HCEC 1CT (cell line): Measurements from ENCODE around the gene ADGRB3.

ENCODE experiments used
- DNase-seq: peaks from one replicate; pipeline ENCODE4 v3.0.0-alpha.2; 2017

The ADGRB3 gene

GRCh38 chr6:69146385-69146784, 511.3 kb downstream of the ADGRB3 start:
- no peak for DNase-seq

DNA sequence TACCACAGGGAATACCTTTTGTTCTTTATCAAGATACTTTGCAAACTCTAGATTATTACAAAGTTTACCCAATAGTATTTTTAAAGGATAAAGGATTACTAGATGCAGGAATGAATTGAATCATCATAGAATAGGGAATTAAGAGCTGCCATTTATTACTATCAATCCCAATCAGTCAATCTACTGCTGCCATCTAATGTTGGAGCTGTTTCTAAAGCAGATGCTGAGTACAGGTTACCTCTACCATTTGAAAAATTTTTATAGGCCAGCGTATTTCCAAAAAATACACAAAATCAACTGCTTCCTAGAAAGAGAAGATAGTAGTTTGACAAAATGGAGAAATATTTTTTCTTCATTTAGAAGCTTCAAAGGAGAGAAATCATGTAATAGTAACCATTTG, 520.4 kb downstream of the ADGRB3 start:
- no peak for DNase-seq

DNA sequence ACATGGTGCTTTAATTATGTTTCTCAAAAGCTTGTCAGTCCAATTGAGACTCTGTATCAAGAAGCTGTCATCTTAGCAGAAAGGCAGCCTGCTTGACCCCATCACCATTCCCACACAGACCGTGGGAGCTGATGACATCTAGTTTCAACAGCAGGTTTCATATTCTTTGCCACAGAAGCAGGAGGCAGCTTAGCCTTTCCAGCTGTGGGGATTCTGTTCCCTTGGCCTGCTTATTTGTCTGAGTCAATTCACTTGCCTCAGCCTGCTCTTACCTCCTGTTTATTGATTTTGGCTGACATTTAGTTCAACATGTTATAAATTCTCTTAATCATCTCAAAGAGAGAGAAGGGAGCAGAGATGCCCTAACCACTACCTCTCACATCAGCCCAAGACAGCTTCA, 527.7 kb downstream of the ADGRB3 start:
- DNase-seq: no peak

DNA sequence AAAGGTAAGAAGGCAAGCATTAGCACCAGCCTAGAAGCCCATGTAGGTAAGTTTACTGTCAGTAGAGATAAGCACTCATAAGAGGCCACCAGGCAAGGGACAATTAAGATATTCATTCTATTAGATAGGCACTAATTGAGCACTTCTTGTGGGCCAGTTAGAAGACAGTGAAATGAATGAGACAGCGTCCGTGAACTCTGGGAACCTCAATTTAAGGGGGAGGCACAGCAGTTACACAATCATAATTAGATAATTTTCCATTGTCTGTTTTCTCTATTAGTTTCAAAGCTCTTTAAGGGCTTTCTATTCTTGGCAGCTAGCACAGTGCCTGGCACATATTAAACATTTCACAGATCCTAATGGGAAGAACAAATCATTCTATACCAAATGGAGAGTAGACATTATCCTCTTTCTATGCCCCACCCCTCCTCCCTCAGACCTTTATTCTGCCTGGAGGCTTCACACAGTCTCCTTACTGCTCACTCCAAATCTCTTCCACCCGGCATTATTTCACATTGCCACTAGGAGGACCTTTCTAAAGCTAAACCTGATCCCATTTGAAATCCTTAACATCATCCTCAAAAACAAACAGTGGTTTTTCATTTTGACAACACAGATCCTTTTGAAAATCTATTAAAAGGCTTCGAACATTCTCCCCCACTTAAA, 529.6 kb downstream of the ADGRB3 start:
- no peak for DNase-seq

DNA sequence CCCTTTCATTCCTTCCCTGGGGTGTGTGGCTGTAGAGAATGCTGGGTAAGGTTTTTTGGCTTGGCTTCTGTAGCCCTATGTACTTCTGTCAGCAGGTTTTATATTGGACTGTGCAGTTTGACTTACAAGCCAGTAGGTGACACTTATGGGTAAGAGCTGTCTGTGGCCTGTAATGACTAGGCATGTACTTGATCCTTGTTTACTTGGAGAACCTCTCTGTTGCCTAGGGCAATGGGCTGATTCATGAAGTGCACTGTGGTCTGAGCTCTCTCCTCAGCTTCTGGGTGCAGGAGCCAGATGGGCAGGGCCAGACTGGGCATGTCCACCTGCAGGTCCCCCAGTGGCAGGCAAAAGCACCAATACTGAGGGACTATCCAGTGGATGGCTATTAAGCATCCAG, 544.6 kb downstream of the ADGRB3 start:
- DNase-seq: no peak

DNA sequence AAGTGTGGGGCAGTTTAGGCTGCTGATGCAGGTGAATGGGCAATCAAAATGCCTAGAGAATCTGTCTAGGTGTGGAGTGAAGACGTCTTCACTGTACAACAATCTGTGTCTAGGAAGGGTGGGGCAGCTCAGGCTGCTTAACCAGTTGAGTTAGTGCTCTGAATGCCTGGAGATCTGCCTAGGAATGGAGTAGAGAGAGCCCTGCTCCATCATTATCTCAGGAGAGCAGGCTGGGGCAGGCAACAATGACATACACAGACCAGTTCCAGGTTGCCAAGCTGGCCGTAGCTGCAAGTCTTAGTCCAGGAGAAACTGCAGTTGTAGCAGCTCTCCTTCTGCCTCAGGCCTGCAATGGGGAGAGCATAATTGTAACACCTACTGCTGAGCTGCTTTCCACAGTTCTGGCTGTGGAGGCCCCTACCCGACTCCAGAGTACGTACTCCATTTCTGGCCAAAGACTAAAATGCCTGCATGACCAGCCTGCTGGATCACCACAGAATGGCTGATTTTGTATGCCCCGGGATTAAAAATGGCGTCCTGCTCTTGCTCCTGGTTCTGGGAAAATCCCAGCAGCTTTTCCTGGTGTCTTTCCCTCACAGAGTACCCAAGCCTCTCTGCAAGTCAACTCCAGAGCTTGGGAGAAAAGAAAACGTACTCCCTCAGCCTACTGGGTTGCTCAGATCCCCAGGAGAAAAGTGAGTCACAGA, 545.4 kb downstream of the ADGRB3 start:
- DNase-seq: no peak

GRCh38 chr6:69181964-69182363, 546.9 kb downstream of the ADGRB3 start:
- DNase-seq: no peak

DNA sequence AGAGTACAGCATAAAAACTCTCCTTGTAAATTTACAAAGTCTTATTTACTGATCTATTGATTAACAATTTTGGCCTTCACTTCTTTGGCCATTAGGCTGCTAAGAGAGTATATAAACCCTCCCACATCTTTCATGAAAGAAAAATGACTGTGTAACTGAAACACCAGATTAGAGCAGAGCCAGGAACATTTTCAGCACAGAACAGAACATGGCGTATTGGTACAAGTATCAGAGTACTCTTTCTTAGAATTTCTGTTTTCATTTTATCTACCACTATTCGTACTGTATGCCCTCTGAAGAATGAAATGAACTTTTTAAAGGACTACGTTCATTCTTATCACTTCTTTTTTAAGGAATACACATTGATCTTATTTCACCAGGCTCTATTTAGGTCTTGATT, 550.2 kb downstream of the ADGRB3 start:
- DNase-seq: no peak

GRCh38 chr6:69202768-69203167, 567.7 kb downstream of the ADGRB3 start:
- DNase-seq: no peak

DNA sequence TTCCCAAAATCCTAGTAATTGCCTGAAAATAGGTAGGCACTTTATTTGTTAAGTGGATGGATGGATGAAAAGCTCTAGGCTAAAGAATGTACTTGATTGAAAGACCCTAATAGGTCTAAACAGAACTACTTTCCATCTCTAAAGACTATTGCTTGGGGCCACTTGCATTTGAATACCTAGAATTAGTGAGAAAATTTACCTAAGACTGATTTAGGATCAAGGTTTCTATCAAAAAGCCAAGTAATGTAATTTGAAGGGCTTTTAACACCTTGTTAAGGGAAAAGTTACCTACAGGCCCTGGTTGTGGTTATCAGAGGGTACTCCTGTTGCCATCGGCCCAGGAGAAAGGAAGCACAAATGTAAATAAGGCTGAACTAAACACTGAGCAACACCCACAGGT, 581.0 kb downstream of the ADGRB3 start:
- DNase-seq: no peak

DNA sequence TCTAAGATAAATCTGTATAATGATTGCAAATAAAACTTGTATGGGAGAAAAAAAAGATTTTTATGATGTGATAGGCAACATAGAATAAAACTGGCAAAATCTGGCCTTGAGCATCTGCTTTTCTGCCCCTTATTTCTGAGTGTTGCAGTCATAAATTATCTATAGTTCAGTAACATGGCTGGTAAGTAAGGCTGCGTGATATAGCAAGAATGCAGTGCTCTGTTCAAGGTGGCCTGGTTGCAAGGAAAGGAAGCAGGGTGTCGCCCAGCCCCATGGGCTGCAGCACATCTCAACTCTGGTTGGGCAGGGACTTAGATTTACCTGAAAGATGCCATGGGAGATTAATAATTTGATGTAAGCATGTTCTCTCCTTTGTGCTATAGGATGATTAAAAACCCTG, 582.3 kb downstream of the ADGRB3 start:
- no peak for DNase-seq

DNA sequence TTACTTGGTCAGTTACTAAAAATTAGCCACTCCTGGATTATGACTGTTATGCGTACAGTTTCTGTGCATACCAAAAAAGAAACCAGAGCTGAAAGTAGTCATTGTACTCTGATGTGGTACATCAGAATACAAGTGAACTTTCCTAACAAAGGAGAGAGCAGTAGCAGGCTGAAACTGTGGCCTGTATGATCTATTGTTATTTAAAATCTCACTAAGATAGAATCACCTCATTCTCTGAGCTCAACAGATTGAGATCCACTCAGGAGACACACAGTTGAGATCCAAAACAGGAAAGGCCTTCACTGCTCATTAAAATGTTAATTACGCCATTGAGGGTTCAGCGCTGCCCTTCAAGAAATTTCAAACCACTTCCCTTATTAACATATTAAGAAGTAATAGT, 585.3 kb downstream of the ADGRB3 start:
- DNase-seq: no peak

DNA sequence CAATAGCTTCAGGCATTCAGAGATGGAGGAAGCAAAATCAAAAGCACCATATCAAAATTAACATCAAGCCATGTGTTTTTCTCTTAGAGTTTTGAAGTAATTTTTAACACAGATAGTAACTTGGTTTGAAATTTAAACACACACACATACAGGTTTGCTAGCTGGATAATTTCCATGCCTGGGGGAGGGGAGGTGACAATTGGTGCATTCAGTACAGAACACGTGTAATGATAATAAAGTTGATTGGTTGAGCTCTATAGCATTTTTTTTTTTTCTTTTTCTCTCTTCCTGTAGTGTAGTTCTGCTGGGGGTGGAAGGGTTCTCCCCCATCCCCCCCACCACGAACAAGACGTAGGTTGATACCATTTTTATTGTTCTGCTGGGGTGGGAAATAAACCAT, 596.9 kb downstream of the ADGRB3 start:
- no peak for DNase-seq

GRCh38 chr6:69232496-69232895, 597.4 kb downstream of the ADGRB3 start:
- no peak for DNase-seq

DNA sequence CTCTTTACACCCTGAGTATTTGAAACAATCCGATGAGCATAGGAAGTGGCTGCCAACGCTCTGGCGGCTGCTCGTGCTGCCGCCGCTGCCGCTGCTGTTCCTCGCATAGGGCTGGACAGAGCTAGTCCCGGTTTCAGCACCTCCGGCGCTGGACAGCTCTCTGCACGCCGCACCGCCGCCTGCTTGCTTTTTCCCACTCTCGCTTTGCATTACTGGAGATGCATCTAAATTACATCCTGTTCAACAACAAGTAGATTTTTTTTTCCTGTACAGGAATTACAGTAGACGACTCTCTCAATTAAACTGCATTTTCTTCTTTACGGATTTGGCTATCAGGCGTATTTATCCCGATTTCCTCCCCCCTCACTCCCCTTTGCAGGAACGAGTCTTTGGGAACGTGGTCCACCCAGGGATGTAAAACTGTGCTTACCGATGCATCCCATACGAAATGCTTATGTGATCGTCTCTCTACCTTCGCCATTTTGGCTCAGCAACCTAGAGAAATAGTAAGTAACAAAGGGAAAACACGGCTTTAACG, 597.9 kb downstream of the ADGRB3 start:
- DNase-seq: peak; percentile 2

DNA sequence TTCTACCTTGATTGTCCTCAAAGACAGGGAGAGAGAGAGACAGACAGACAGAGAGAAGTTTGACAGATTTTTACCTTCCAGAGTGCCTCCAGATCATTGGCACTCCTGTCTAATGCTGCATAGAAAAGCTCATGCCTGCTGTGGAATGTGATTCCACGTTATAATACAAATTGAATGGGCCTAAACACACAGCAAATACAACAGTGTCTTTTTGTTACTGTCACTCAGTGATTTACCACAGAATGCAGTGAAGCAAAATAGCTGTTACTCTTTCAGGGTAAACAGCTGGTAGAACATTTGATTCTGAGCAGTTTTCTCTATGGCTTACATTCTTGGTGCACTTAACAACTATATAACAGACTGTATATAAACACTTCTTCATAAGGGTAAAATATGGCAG, 603.0 kb downstream of the ADGRB3 start:
- no peak for DNase-seq

- DNase-seq: no peak
These were observed 611.9 kb downstream of the ADGRB3 start for GRCh38 chr6:69246983-69247382.

DNA sequence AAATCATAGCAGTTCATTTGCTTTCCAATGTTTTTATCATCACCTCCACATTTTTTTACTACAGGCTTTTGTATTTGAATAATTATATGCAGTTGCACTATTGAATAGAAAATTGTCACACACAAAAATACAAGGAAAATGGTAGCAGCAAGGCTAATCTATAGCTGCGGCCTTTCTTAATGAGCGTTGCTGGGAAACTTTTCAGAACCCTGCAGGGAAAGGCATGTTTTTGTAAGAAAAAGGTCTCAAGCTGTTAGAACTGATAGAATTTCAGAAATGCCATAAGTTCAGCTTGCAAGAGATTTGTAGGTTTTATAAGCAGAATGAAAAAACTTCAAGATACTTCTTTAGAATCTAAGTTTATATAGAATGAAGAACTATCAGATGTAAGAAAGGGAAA, 625.9 kb downstream of the ADGRB3 start:
- no peak for DNase-seq

DNA sequence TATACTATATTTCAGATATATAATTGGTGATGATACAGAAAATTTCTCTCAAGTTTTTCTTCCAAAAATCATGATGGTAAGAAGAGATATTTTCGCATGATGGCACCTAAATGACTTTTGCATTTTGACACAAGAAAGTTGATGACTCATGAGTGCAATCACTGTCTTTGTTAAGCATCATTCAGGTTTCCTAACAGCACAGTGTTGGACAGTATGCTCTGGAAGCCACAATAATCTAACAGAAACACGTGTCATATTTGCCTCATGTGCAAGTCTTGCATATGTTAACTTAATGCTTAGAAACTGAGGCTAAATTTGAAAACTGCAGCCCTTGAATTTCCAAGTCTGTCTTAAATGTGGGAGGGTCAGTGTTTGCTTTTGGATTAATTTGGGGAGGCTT, 628.2 kb downstream of the ADGRB3 start:
- no peak for DNase-seq

GRCh38 chr6:69265090-69265489, 630.0 kb downstream of the ADGRB3 start:
- DNase-seq: no peak

DNA sequence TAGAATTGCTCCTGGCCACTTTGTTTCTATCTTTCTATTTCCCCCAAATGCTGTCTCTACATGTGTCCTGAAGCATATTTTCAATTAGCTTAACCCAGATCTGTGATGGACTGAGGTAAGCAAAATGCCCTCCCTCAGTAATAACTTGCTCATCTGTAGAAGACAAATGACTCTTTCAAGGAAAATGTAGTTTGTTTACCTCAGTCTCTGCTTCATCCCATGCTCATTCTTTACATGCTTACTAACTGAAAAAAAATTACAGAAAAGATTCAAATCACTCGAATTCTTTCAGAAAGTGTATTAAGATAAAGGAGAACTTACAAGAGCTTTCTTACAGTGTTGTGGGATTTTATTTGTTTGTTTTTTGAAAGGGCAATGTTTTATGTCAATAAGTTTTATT, 630.6 kb downstream of the ADGRB3 start:
- DNase-seq: no peak

DNA sequence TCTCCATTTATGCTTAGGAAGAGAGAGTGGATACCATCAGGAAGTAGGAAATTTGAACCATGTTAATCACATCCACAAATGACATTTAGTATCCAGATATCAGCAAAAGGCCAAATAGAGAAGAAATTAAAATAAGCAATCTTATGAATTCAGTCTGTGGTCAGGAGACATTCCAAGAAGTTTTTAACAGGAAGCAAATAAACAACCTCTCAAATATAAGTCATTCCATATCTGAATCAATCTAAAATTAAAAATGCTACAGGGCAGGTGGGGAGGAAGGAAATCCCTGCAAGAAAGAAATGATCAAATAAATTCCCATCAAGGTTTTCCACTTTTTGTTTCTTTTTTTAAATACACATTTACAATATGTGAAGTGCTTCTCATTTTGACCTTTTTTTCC, 641.1 kb downstream of the ADGRB3 start:
- no peak for DNase-seq

GRCh38 chr6:69279805-69280204, 644.7 kb downstream of the ADGRB3 start:
- no peak for DNase-seq

- no peak for DNase-seq
These were observed 645.8 kb downstream of the ADGRB3 start for GRCh38 chr6:69280858-69281257.
